Measurements from ENCODE around the gene KRTAP10-3. TPM values are rescaled to one million over a fixed set of nuclear protein-coding genes. Genes with fewer than 3 reads are reported as not detected.

The KRTAP10-3 gene
- total and polyA plus RNA-seq, 11 donors = not detected

GRCh38 chr21:44528634-44528995, 30.0 kb downstream of the KRTAP10-3 start:
- H3K27ac ChIP-seq = no peak overlapping the region
- no peaks in the 10 kb centered on the region for H3K4me1 ChIP-seq
- no peaks in the 10 kb centered on the region for H3K36me3 ChIP-seq
- ATAC-seq = no peak
- no peak overlapping the region for H3K4me3 ChIP-seq
- WGBS, 4 donors = 82 to 87% (median 85%) methylated on average over 5 to 10 of the region's 10 CpGs
- H3K27me3 ChIP-seq = peaks cover 0 to 13% (median 0%) of the 10 kb centered on the region in 9 donors
- TF ChIP-seq CTCF (IDR thresholded peaks at IDR 0.05) = no peak
- TF ChIP-seq POLR2A (IDR thresholded peaks at IDR 0.05) = no peak
- peak in 1 of 5 donors; percentile 21 for DNase-seq
- no peaks in the 10 kb centered on the region for H3K9me3 ChIP-seq
- intact Hi-C loops (cut with DNase I) = no loop called here

- Histone ChIP-seq H3K4me3 (no peak overlapping the region), H3K4me1 (no peaks in the 10 kb centered on the region), H3K27ac (no peak overlapping the region), H3K36me3 (no peaks in the 10 kb centered on the region), H3K9me3 (no peaks in the 10 kb centered on the region), H3K27me3 (peaks cover 0 to 13% (median 0%) of the 10 kb centered on the region in 9 donors)
- 81 to 87% (median 84%) methylated on average over 11 to 18 of the region's 18 CpGs for WGBS, 4 donors
- TF ChIP-seq CTCF (IDR thresholded peaks at IDR 0.05) (no peak), POLR2A (IDR thresholded peaks at IDR 0.05) (no peak)
- DNase-seq (peak in 3 of 5 donors; percentile 14 to 51 (median 25)), ATAC-seq (no peak)
- intact Hi-C loops (cut with DNase I) = no loop called here
These were observed 30.5 kb downstream of the KRTAP10-3 start for GRCh38 chr21:44527983-44528633.

- Histone ChIP-seq H3K4me1 (no peaks in the 10 kb centered on the region), H3K36me3 (no peaks in the 10 kb centered on the region), H3K27me3 (peaks cover 0 to 13% (median 0%) of the 10 kb centered on the region in 9 donors), H3K9me3 (no peaks in the 10 kb centered on the region), H3K4me3 (no peak overlapping the region), H3K27ac (no peak overlapping the region)
- intact Hi-C loops (cut with DNase I) = no loop called here
- WGBS, 4 donors = 85 to 86% (median 85%) methylated on average over 36 to 37 of the region's 37 CpGs
- ATAC-seq (no peak), DNase-seq (peak in 3 of 5 donors; percentile 12 to 33 (median 19))
- TF ChIP-seq POLR2A (IDR thresholded peaks at IDR 0.05) (no peak), CTCF (IDR thresholded peaks at IDR 0.05) (no peak)
These were observed 31.2 kb downstream of the KRTAP10-3 start for GRCh38 chr21:44527156-44527982.

Data from heart left ventricle (tissue), 16 donors.